Transverse colon (tissue), 4 donors: ENCODE measurements around the gene ZBTB20. TPM values are rescaled to one million over a fixed set of nuclear protein-coding genes. Genes with fewer than 3 reads are reported as not detected.

ENCODE experiments used
- DNase-seq: peaks from one replicate; pipeline ENCODE4 v3.0.0-alpha.2; 2019
- H3K27ac ChIP-seq, 4 donors: fragments of 200-600 bp; sonication (generic); 2 replicates each; pipeline ENCODE4 v1.5.1; 2016 to 2018; ENCODE audit warnings: inconsistent platforms in 4 of 4
- H3K27me3 ChIP-seq: fragments of 200-600 bp; sonication (generic); 2 replicates; pipeline ENCODE4 v1.5.1; 2017; ENCODE audit warnings: inconsistent platforms
- H3K36me3 ChIP-seq, 4 donors: fragments of 200-600 bp; sonication (generic); 2 replicates each; pipeline ENCODE4 v1.5.1; 2017 to 2019; ENCODE audit warnings: inconsistent platforms in 4 of 4
- H3K4me1 ChIP-seq, 4 donors: fragments of 200-600 bp; sonication (generic); 2 replicates each; pipeline ENCODE4 v1.5.1; 2017 to 2020; ENCODE audit warnings: inconsistent platforms in 4 of 4
- H3K4me3 ChIP-seq, 4 donors: fragments of 200-600 bp; sonication (generic); 1 replicate in 1 of 4; 2 replicates in 3 of 4; pipeline versions ENCODE4 v1.5.1 to v1.6.1; 2017 to 2019; ENCODE audit warnings: inconsistent platforms in 4 of 4
- H3K9me3 ChIP-seq, 2 donors: fragments of 200-600 bp; sonication (generic); 2 replicates each; pipeline ENCODE4 v1.5.1; 2017 to 2019; ENCODE audit warnings: inconsistent platforms in 2 of 2
- EP300 ChIP-seq: sonication (generic); formaldehyde crosslinking; IDR thresholded peaks from one replicate; pipeline ENCODE4 v1.6.1; 2017; ENCODE audit warnings: antibody characterized with exemption, low read depth
- POLR2A ChIP-seq: fragments of 450-650 bp; IDR thresholded peaks from one replicate; pipeline ENCODE4 v1.6.1; 2016; ENCODE audit warnings: antibody characterized with exemption, mild to moderate bottlenecking, moderate library complexity
- POLR2AphosphoS5 ChIP-seq, 3 donors: sonication (generic); formaldehyde crosslinking; IDR thresholded peaks; one replicate each; pipeline ENCODE4 v1.6.1; 2016; ENCODE audit warnings: antibody characterized with exemption in 3 of 3
- WGBS, 2 donors: methylation state at CpG; one replicate each; pipeline ENCODE4 v1.1.5; 2018; ENCODE audit warnings: low coverage in 1 of 2; 5-methylcytosine and 5-hydroxymethylcytosine counted together
- in situ Hi-C, 4 donors: fragments of 200-750 bp; cut with MboI; loops; one replicate each; pipeline versions ENCODE4 v1.15.0 to v1.15.1; 2017; ENCODE audit warnings: low sequenced_read_pairs in 3 of 4, low pct_ligation_motif_present in 1 of 4, low pct_unique_long_range_greater_than_20kb in 1 of 4
- intact Hi-C: fragments of 100-400 bp; cut with DNase I; formaldehyde crosslinking; loops from one replicate; pipeline ENCODE4 v1.15.1; 2023; ENCODE audit warnings: low total_unique reads
- total RNA-seq, 4 donors: library from RNA; depleted of rRNA; stranded (reverse); fragments of >200 nt; gene quantifications; one replicate each; pipeline ENCODE4 v1.1.0, GENCODE V29; 2016
- TF ChIP-seq, protein P1 (sequence below), 5 experiments: fragments of 200-600 bp in 3 of 5; fragments of 450-650 bp in 2 of 5; sonication (generic) in 3 of 5; IDR thresholded peaks; 1 replicate in 2 of 5; 2 replicates in 3 of 5; pipeline ENCODE4 v1.5.1; 2016 to 2017; ENCODE audit warnings: antibody characterized with exemption in 5 of 5, inconsistent platforms in 3 of 5, mild to moderate bottlenecking in 2 of 5, moderate library complexity in 1 of 5

The ZBTB20 gene
- total RNA-seq, 4 donors from 2014 or later = 44.6 to 50.5 (median 46.4) TPM

DNA sequence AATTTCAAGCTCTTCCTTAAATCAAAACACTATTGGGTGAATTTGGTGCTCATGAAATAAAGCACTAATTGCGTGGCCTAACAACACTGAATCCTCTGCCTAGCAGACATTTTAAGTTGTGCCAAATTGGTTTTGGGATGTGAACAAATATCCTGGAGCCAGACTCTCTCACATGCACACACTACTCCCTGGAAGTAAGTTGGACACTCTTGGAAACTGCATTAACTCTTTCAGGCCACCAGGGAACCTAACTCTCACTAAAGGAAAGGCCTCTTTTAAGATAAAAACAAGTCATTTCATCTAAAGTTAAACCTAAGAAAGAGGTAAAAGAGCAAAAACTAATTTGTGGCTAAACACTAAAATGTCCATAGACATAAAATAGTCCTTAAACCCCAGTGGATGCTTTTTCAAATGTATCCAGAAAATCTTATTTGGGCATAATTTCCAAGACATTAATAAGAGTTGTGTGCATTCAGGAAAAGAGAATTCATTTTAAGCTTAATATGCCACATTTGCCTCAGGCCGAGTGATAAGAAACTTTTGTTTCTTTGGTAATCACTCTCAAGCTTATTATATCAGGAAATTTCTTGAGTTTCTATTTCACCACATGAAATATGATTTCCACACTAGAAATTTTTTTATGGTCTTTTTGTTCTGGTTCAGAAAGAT is 61.8 kb downstream of the ZBTB20 start:
- in situ Hi-C loops = loop anchor here in 1 of 4 donors (25.0 kb wide), 1 partner anchor 248 kb away; no protein-coding TSS in a partner anchor
- Histone ChIP-seq H3K27ac (no peak overlapping the region), H3K4me1 (peaks cover 0 to 22% (median 4%) of the 10 kb centered on the region in 4 donors), H3K27me3 (no peaks in the 10 kb centered on the region), H3K36me3 (no peaks in the 10 kb centered on the region), H3K9me3 (no peaks in the 10 kb centered on the region), H3K4me3 (no peak overlapping the region)
- intact Hi-C loops = no loop called here
- 82 to 83% methylated on average over 1 to 2 of the region's 2 CpGs for WGBS, 2 donors
- no peak for DNase-seq
- TF ChIP-seq POLR2AphosphoS5 (IDR thresholded peaks at IDR 0.05) (no peak), POLR2A (no peak), EP300 (no peak)
- TF ChIP-seq, protein P1, sequence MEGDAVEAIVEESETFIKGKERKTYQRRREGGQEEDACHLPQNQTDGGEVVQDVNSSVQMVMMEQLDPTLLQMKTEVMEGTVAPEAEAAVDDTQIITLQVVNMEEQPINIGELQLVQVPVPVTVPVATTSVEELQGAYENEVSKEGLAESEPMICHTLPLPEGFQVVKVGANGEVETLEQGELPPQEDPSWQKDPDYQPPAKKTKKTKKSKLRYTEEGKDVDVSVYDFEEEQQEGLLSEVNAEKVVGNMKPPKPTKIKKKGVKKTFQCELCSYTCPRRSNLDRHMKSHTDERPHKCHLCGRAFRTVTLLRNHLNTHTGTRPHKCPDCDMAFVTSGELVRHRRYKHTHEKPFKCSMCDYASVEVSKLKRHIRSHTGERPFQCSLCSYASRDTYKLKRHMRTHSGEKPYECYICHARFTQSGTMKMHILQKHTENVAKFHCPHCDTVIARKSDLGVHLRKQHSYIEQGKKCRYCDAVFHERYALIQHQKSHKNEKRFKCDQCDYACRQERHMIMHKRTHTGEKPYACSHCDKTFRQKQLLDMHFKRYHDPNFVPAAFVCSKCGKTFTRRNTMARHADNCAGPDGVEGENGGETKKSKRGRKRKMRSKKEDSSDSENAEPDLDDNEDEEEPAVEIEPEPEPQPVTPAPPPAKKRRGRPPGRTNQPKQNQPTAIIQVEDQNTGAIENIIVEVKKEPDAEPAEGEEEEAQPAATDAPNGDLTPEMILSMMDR (IDR thresholded peaks at IDR 0.05) = no peak

DNA sequence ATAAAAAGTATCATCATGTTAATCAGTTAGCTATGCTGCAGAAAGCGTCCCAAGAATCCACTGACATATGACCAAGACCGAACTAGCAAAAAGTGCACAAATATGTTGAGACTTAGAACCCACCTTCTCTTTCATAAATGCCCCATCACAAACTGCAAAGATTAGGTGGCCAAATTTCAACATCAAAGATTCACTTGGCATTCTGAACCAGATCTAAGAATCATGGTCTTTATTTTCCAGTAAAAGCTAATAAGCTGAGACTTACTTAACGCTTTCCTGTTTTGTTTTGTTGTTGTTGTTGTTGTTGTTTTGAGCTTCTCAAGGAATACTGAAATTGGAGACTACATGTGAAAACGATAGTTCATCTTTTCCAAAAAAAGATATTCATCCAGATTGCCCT is 62.4 kb downstream of the ZBTB20 start:
- no peak for TF ChIP-seq POLR2A
- no peak for TF ChIP-seq POLR2AphosphoS5 (IDR thresholded peaks at IDR 0.05)
- no peak for DNase-seq
- WGBS, 2 donors = 75 to 90% methylated on average over 4 of the region's 4 CpGs
- H3K4me3 ChIP-seq = no peak overlapping the region
- no peaks in the 10 kb centered on the region for H3K36me3 ChIP-seq
- H3K9me3 ChIP-seq = no peaks in the 10 kb centered on the region
- intact Hi-C loops (no loop called here), in situ Hi-C loops (loop anchor here in 1 of 4 donors (25.0 kb wide), 1 partner anchor 247 kb away; no protein-coding TSS in a partner anchor)
- H3K4me1 ChIP-seq = peaks cover 0 to 22% (median 4%) of the 10 kb centered on the region in 4 donors
- no peak overlapping the region for H3K27ac ChIP-seq
- H3K27me3 ChIP-seq = no peaks in the 10 kb centered on the region

DNA sequence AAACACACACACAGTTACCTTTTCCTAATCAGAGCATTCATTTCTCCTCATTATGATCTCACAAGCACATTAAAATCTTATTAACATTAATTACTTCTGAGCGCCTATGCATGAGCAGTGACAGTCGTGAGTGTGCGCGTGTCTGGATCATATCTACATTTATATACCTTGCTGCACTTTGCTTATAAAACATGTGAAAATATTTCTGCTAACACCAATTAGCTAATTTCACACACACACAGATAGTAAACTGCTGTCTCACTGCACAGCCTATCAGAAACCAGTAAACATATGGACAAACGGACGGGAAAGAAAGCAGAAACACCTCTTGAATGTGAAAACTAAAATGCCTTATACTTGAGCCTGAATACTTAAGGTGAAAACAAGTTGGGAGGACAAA is 64.8 kb downstream of the ZBTB20 start:
- WGBS, 2 donors = 91% methylated on average over 6 of the region's 6 CpGs
- TF ChIP-seq POLR2A = no peak
- TF ChIP-seq, protein P1 (IDR thresholded peaks at IDR 0.05) = no peak
- no peak for TF ChIP-seq EP300
- TF ChIP-seq POLR2AphosphoS5 (IDR thresholded peaks at IDR 0.05) = no peak
- Histone ChIP-seq H3K4me3 (no peak overlapping the region), H3K27ac (no peak overlapping the region), H3K4me1 (peaks cover 0 to 25% (median 4%) of the 10 kb centered on the region in 4 donors), H3K36me3 (no peaks in the 10 kb centered on the region), H3K9me3 (no peaks in the 10 kb centered on the region), H3K27me3 (no peaks in the 10 kb centered on the region)
- no peak for DNase-seq
- in situ Hi-C loops = loop anchor here in 1 of 4 donors (25.0 kb wide), 1 partner anchor 245 kb away; no protein-coding TSS in a partner anchor
- intact Hi-C loops = no loop called here

DNA sequence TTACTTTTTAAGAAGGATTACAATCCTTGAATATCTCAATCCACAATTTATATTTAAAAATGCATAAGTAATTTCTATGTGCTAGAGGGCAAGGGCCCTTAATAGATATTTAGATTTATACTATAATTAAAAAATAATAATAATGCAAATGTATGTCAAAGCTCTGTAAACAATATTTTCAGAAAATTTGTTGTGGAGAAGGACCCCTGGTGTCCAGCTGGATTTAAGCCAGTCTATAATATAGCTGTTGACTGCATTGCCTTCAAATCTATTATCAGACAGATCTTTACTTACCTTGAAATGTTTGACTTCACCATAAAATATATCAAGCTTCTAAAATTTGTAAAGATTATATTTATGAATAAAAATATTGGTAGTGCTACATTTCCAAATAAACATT is 65.6 kb downstream of the ZBTB20 start:
- H3K4me1 ChIP-seq = peaks cover 0 to 17% (median 2%) of the 10 kb centered on the region in 4 donors
- H3K9me3 ChIP-seq = no peaks in the 10 kb centered on the region
- no peak overlapping the region for H3K27ac ChIP-seq
- H3K27me3 ChIP-seq = no peaks in the 10 kb centered on the region
- no peak for TF ChIP-seq POLR2AphosphoS5 (IDR thresholded peaks at IDR 0.05)
- no peak for DNase-seq
- intact Hi-C loops = no loop called here
- H3K4me3 ChIP-seq = no peak overlapping the region
- in situ Hi-C loops = loop anchor here in 1 of 4 donors (25.0 kb wide), 1 partner anchor 244 kb away; no protein-coding TSS in a partner anchor
- no peaks in the 10 kb centered on the region for H3K36me3 ChIP-seq

DNA sequence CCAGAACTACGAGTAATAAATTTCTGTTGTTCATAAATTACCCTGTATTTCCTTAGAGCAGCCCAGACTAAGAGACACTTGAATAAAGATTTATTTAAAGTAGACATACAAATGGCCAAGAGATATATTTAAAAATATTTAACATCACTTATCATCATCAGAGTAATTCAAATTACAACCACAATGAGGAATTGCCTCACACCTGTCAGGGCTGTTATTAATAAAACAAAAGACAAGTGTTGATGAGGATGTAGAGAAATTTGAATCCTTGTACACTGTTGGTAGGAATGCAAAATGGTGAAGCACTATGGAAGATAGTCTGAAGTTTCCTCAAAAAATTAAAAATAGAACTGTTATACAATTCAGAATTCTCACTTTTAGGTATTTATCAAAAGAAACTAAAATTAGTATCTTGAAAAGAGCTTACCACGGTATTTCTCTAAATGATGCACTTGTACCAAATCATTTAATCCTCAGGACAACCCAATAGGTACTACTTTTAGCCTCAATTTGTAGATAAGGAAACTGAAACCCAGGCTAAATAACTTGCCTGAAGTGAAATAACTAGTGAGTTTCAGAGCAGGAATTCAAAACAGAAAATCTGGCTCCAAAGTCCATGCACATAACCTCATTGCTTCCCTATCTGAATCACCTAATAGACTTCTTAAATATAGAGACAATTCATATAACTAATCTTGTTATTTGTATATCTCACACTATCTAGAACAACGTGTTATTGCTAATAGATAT is 69.4 kb downstream of the ZBTB20 start:
- Histone ChIP-seq H3K4me1 (peaks cover 0 to 11% (median 0%) of the 10 kb centered on the region in 4 donors), H3K36me3 (no peaks in the 10 kb centered on the region), H3K4me3 (no peak overlapping the region), H3K27me3 (no peaks in the 10 kb centered on the region), H3K9me3 (no peaks in the 10 kb centered on the region), H3K27ac (no peak overlapping the region)
- intact Hi-C loops = no loop called here
- in situ Hi-C loops = loop anchor here in 1 of 4 donors (25.0 kb wide), 1 partner anchor 240 kb away; no protein-coding TSS in a partner anchor
- WGBS, 2 donors = 37 to 47% methylated on average over 2 to 3 of the region's 3 CpGs
- DNase-seq = no peak
- TF ChIP-seq EP300 = no peak
- TF ChIP-seq POLR2AphosphoS5 (IDR thresholded peaks at IDR 0.05) = no peak
- TF ChIP-seq, protein P1 (IDR thresholded peaks at IDR 0.05) = no peak
- no peak for TF ChIP-seq POLR2A
